Tibial nerve (tissue), 3 donors: ENCODE results near the gene DNMT1.

ENCODE experiments used
- POLR2A ChIP-seq, 2 donors: fragments of 450-650 bp; IDR thresholded peaks; one replicate each; pipeline ENCODE4 v1.6.1; 2017; ENCODE audit warnings: antibody characterized with exemption in 2 of 2, mild to moderate bottlenecking in 2 of 2, moderate library complexity in 2 of 2
- TF ChIP-seq, protein P1 (sequence below), 5 experiments: fragments of 200-600 bp in 3 of 5; fragments of 450-650 bp in 2 of 5; sonication (generic) in 3 of 5; IDR thresholded peaks; one replicate each; pipeline ENCODE4 v1.5.1; 2016 to 2019; ENCODE audit warnings: antibody characterized with exemption in 5 of 5, mild to moderate bottlenecking in 3 of 5, moderate library complexity in 2 of 5

DNA sequence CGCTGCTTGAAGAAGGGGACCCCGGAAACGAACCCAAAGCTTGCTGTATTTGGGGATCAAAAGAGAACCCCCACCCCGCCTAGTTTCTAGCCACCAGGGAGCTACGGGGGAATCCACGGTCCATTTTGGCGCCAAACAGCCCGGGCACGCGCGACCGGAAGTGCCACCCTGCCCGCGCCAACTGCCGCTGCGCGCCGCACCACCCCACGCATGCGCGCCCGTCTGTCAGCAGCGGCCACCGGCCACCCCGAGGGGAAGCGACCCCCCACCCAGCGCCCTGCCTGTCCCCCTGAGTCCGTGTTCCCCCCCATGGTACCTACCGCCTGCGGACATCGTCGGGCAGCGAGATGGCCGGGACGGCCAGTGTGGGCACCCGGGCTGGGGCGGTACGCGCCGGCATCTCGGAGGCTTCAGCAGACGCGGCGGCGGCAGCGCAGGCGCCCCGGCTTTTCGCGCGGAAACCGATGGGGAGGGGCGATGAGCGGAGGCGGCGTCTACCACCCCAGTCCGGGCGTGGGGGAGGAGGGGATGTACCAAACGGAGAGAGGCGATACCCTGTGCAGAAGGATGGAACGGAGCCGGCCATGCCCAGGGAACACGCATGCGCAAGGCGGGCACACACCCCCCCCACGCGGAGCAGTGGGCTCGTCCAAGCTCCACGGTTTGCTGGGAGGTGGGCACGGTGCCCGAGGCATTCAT is at the start of gene DNMT1:
- TF ChIP-seq, protein P1, sequence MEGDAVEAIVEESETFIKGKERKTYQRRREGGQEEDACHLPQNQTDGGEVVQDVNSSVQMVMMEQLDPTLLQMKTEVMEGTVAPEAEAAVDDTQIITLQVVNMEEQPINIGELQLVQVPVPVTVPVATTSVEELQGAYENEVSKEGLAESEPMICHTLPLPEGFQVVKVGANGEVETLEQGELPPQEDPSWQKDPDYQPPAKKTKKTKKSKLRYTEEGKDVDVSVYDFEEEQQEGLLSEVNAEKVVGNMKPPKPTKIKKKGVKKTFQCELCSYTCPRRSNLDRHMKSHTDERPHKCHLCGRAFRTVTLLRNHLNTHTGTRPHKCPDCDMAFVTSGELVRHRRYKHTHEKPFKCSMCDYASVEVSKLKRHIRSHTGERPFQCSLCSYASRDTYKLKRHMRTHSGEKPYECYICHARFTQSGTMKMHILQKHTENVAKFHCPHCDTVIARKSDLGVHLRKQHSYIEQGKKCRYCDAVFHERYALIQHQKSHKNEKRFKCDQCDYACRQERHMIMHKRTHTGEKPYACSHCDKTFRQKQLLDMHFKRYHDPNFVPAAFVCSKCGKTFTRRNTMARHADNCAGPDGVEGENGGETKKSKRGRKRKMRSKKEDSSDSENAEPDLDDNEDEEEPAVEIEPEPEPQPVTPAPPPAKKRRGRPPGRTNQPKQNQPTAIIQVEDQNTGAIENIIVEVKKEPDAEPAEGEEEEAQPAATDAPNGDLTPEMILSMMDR (IDR thresholded peaks at IDR 0.05), result peak in 1 of 5 experiments; percentile 48
- peak in 1 of 2 donors; percentile 65 for TF ChIP-seq POLR2A (IDR thresholded peaks at IDR 0.05)
